Activated CD8-positive, alpha-beta T cell treated with anti-CD3 and anti-CD28 coated beads, Interleukin-2, amount 10 ng/mL, durations not matched to agents 7 days and 5 days (primary cell): Measurements from ENCODE around the gene KATNB1. TPM values are rescaled to one million over a fixed set of nuclear protein-coding genes. Genes with fewer than 3 reads are reported as not detected.

Experiments used
- ATAC-seq: fragments of 150-1000 bp; cut with Tn5 transposase; one replicate; pipeline ENCODE4 v1.10.0; 2021; ENCODE audit warnings: moderate library complexity
- CTCF ChIA-PET: fragments of 350-600 bp; sonication (Branson Sonifier 250); formaldehyde crosslinking; loops from one replicate; lab custom pipeline; 2021; ENCODE audit warnings: antibody characterized with exemption; lab: Charles Lee
- POLR2A ChIA-PET: fragments of 350-600 bp; sonication (Branson Sonifier 250); formaldehyde crosslinking; loops from one replicate; lab custom pipeline; 2021; ENCODE audit warnings: antibody characterized with exemption; lab: Charles Lee
- DNase-seq: peaks from one replicate; pipeline ENCODE4 v3.0.0-alpha.2; 2020
- H3K27ac Mint-ChIP-seq: one replicate; pipeline ENCODE4 v1.8.0; 2021; ENCODE audit warnings: mild to moderate bottlenecking, mixed read lengths
- H3K27me3 Mint-ChIP-seq: one replicate; pipeline ENCODE4 v1.8.0; 2021; ENCODE audit warnings: low read depth, mixed read lengths
- H3K36me3 Mint-ChIP-seq: one replicate; pipeline ENCODE4 v1.8.0; 2021; ENCODE audit warnings: low read depth, mixed read lengths
- H3K4me1 Mint-ChIP-seq: one replicate; pipeline ENCODE4 v1.8.0; 2021; ENCODE audit warnings: low read depth, mixed read lengths
- H3K4me3 Mint-ChIP-seq: one replicate; pipeline ENCODE4 v1.8.0; 2021; ENCODE audit warnings: mild to moderate bottlenecking, mixed read lengths
- H3K9me3 Mint-ChIP-seq: one replicate; pipeline ENCODE4 v1.8.0; 2022; ENCODE audit warnings: mixed read lengths; ENCODE audit not compliant: insufficient read depth
- total RNA-seq, 2 experiments: library from RNA; stranded (reverse); gene quantifications; one replicate each; pipeline ENCODE4 v1.2.3, GENCODE V29; 2021

Gene KATNB1
- total RNA-seq, 2 experiments from 2014 or later: 36.3 to 36.7 TPM

DNA sequence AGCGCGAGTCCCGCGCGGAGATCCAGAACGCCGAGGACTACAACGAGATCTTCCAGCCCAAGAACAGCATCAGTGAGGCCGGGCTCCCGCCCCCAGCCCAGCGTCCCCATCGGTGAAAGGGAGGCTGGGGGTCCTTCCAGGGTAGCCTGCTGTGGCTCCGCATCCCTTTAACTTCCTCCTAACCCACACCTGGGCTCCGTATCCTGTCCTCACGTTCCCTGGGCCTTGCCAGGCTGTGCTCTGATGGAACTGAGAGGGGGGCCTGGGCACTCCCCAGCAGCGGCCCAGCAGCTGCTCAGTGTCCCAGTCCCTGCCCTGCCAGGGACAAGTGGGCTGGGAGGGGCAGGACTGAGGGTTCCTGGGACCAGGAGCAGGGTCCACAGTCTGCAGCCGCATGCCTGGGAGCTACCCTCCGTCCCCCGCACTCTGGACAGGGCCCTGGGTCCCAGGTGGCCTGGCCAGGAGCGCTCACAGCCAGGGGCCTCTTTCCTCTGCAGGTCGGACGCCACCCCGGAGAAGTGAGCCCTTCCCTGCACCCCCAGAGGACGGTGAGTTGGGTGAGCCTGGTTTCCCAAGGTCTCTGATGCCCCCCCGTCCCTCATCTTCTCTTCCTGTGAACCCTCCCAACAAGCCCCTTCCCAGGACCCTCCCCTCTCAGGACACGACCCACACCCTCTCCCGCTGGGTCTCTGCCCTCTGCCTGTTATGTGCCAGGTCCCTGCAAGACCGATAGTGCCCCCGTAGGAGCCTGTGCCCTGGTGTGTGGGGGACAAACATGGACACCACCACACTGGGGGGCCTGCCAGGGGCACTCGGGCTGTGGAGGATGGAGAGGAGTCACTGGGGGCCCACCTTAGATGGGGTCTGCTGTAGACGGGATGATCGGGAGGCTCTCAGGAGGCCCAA lies 18.1 kb downstream of the KATNB1 start:
- CTCF ChIA-PET: no interaction called here
- Mint-ChIP-seq H3K27ac (peak overlapping the region; percentile 22), H3K36me3 (peaks cover 3% of the 10 kb centered on the region)

DNA sequence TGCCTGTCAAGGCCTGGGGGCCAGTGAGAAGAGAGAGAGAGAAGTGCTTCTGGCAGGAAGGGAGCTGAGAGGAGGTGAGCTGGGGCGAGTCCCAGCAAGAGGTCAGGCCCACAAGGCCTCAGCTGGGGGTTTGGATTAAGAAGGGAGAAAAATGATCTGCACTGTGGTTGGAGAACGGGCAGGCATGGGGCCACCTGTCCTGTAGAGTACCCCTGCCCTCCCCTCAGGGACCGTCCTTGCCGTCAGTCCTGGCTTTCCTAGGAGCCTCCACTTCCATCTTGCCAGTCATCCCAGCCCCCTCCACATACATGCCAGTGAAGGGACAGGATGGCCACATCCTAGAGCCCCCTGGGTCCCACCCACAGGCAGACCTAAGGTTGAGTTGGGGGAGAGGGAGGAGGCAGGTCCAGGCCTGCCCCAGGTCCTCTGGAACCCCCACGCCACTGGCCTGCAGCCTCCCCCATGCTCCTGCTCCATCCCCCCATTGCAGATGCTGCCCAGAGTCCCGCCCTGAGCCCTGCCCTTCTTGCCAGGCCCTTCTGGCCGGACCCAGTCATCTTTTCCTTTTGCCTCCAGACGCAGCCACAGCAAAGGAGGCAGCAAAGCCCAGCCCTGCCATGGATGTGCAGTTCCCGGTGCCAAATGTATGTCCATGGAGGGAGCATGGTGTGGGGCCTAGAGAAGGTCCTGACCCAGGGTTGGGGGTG lies 18.9 kb downstream of the KATNB1 start:
- no peaks in the 10 kb centered on the region for H3K9me3 Mint-ChIP-seq
- POLR2A ChIA-PET: no interaction called here
- H3K4me1 Mint-ChIP-seq: peaks cover 2% of the 10 kb centered on the region
- DNase-seq (no peak), ATAC-seq (no peak)
- H3K36me3 Mint-ChIP-seq: peaks cover 3% of the 10 kb centered on the region
- CTCF ChIA-PET: no interaction called here
- H3K4me3 Mint-ChIP-seq: no peak overlapping the region
- H3K27me3 Mint-ChIP-seq: no peaks in the 10 kb centered on the region
- peak overlapping the region; percentile 22 for H3K27ac Mint-ChIP-seq

More for the DNA sequence above, 18.1 kb downstream of the KATNB1 start:
- no peak overlapping the region for H3K4me3 Mint-ChIP-seq
- DNase-seq: no peak
- no peak for ATAC-seq
- H3K27me3 Mint-ChIP-seq: no peaks in the 10 kb centered on the region
- peaks cover 2% of the 10 kb centered on the region for H3K4me1 Mint-ChIP-seq
- POLR2A ChIA-PET: no interaction called here
- H3K9me3 Mint-ChIP-seq: no peaks in the 10 kb centered on the region

- Mint-ChIP-seq H3K4me1 (peaks cover 2% of the 10 kb centered on the region), H3K9me3 (no peaks in the 10 kb centered on the region), H3K36me3 (peaks cover 3% of the 10 kb centered on the region), H3K27me3 (no peaks in the 10 kb centered on the region), H3K27ac (no peak overlapping the region), H3K4me3 (no peak overlapping the region)
- ChIA-PET POLR2A (interaction anchor here (1.1 kb wide), 1 partner anchor 179 kb away, joined by 3 read pairs; no protein-coding TSS in a partner anchor), CTCF (interaction anchor here (3.4 kb wide), 1 partner anchor 179 kb away, joined by 21 read pairs; no protein-coding TSS in a partner anchor)
- no peak for DNase-seq
- no peak for ATAC-seq
These were observed 19.6 kb downstream of the KATNB1 start for GRCh38 chr16:57755061-57755684.

DNA sequence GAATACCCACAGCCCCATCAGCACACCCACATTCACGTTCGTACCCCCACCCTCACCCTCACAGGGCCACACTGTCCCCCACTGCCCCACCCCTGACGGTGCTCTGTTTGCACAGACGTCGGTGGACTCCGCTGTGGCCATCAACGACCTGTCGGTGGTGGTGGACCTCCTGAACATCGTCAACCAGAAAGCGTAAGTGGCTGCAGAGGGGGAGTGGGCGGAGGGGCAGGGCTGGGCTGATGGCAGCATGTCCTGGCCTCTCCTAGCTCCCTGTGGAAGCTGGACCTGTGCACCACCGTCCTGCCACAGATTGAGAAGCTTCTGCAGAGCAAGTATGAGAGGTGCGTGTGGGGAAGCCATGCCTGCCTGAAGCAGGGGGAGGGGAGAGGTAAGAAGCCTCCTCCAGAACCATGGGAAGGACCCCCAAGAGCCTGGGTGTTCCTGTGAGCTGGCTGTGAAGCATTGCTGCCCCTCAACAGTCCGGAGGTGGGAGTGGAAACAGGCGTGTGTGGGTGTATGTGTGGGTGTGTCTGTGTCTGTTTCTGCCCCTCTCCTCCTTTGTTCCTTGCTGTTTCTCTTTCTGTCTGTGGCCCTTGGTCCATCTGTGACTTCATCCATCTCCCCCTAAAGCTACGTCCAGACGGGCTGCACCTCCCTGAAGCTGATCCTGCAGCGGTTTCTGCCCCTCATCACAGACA lies 20.3 kb downstream of the KATNB1 start:
- CTCF ChIA-PET: interaction anchor here (0.9 to 3.4 kb wide), 9 partner anchors 12 to 179 kb away, joined by 3 to 21 read pairs (median 4); partner anchors contain the start of gene KATNB1
- Mint-ChIP-seq H3K27ac (no peak overlapping the region), H3K27me3 (no peaks in the 10 kb centered on the region), H3K4me3 (no peak overlapping the region), H3K4me1 (peaks cover 2% of the 10 kb centered on the region), H3K36me3 (peaks cover 3% of the 10 kb centered on the region), H3K9me3 (no peaks in the 10 kb centered on the region)
- POLR2A ChIA-PET: interaction anchor here (1.1 kb wide), 1 partner anchor 179 kb away, joined by 3 read pairs; no protein-coding TSS in a partner anchor
- DNase-seq (no peak), ATAC-seq (no peak)

GRCh38 chr16:57756424-57757325 lies 21.1 kb downstream of the KATNB1 start:
- Mint-ChIP-seq H3K9me3 (no peaks in the 10 kb centered on the region), H3K4me1 (peaks cover 2% of the 10 kb centered on the region), H3K36me3 (peaks cover 3% of the 10 kb centered on the region), H3K4me3 (no peak overlapping the region), H3K27ac (no peak overlapping the region), H3K27me3 (no peaks in the 10 kb centered on the region)
- ATAC-seq (no peak), DNase-seq (no peak)
- ChIA-PET POLR2A (interaction anchor here (1.1 kb wide), 1 partner anchor 180 kb away, joined by 3 read pairs; no protein-coding TSS in a partner anchor), CTCF (interaction anchor here (0.6 to 3.4 kb wide), 16 partner anchors 11 to 248 kb away, joined by 3 to 21 read pairs (median 3); partner anchors contain the start of gene KATNB1)

DNA sequence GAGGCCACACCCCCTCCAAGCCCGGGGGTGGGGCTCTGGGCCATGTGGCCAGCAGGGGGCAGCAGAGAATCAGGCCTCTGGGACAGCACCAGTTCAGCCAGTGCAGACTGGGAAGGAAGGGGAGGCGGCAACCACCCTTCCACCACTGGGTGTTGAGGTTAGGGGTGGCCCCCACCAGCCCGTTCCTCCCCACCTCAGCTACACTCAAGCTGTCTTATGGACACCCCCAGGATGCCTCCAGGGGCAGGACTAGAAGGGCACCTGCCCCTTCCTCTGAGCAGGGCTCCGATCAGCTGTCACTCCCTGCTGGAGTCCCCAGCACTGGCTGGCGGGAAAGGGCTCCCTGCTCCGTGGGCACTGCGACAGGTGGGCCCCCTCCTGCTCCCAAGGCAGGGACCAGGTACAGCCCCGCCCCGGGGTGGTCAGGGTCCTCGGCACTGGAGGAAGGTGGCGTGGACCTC lies 21.8 kb downstream of the KATNB1 start:
- POLR2A ChIA-PET: no interaction called here

GRCh38 chr16:57757883-57758282 lies 22.3 kb downstream of the KATNB1 start:
- ChIA-PET POLR2A (no interaction called here), CTCF (interaction anchor here (0.9 to 3.4 kb wide), 6 partner anchors 12 to 181 kb away, joined by 3 to 21 read pairs (median 4); no protein-coding TSS in a partner anchor)
- DNase-seq (no peak), ATAC-seq (no peak)
- peaks cover 3% of the 10 kb centered on the region for H3K36me3 Mint-ChIP-seq
- H3K27ac Mint-ChIP-seq: no peak overlapping the region
- peaks cover 2% of the 10 kb centered on the region for H3K4me1 Mint-ChIP-seq
- no peak overlapping the region for H3K4me3 Mint-ChIP-seq
- H3K27me3 Mint-ChIP-seq: no peaks in the 10 kb centered on the region
- H3K9me3 Mint-ChIP-seq: no peaks in the 10 kb centered on the region

More for the DNA sequence above, 21.8 kb downstream of the KATNB1 start:
- DNase-seq: peak; percentile 91
- Mint-ChIP-seq H3K4me3 (no peak overlapping the region), H3K27me3 (no peaks in the 10 kb centered on the region), H3K27ac (no peak overlapping the region), H3K36me3 (peaks cover 3% of the 10 kb centered on the region), H3K4me1 (peaks cover 2% of the 10 kb centered on the region), H3K9me3 (no peaks in the 10 kb centered on the region)
- CTCF ChIA-PET: interaction anchor here (0.6 to 3.4 kb wide), 13 partner anchors 12 to 247 kb away, joined by 3 to 21 read pairs (median 4); partner anchors contain the start of gene KATNB1
- ATAC-seq: peak; percentile 94

DNA sequence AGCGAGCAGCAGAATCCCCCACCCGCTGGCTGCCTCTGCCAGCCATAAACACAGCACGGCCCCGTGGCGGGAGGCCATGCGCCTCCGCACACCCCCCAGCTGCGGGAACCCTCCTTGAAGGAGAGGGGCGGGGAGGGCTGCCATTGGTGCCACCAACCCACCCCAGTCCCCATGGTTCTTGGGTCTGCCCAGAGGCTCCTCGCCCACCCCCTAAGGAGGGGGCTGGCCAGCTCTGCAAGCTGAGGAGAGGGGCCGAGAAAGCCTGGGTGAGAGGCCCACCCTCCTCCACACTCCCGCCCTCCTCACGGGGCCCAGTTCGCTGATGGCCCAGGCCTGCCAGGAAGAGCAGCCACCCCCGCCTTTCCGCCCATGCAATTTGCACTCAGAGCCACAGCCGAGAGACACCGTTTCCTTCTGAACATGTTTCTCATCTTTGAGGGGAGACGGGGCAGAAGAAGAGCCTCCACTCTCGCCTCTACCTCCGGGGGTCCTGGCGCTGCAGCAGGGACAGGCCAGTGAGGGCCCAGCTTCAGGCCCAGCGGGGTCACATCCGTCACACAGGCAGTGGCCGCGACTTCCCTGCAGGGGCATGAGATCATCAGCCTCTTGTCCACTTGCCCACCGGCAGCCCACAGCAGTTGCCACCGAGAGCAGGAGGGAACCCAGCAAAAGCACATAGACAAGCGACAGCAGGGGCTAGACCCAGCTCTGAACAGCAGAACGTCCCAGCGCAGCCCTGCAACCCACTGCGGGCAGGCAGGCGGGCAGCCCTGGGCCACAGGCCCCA lies 23.0 kb downstream of the KATNB1 start:
- no peak for ATAC-seq
- Mint-ChIP-seq H3K27me3 (no peaks in the 10 kb centered on the region), H3K4me3 (no peak overlapping the region), H3K9me3 (no peaks in the 10 kb centered on the region), H3K27ac (no peak overlapping the region), H3K36me3 (peaks cover 3% of the 10 kb centered on the region), H3K4me1 (peaks cover 2% of the 10 kb centered on the region)
- ChIA-PET POLR2A (no interaction called here), CTCF (interaction anchor here (0.9 to 3.4 kb wide), 3 partner anchors 18 to 182 kb away, joined by 4 to 21 read pairs (median 10); no protein-coding TSS in a partner anchor)
- no peak for DNase-seq

DNA sequence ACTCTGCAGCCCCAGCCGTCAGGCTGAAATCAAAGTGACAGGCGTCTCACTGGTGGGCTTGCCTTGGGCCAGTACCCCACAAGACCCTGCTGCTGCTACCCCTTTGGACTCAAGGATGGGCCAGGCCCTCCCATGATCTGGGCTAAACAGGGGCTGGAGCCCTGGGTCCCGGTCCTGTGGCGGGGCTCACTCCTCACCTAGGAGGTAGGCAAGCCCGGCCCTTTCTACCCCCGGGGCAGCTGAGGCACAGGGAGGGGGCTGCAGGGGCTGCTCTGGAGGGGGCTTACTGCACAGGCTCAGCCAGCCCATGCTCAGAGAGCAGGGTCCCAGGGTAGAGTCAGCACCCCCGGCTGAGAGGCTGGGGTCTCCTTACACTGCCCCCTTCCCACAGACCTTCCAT lies 23.6 kb downstream of the KATNB1 start:
- Mint-ChIP-seq H3K4me1 (peaks cover 2% of the 10 kb centered on the region), H3K4me3 (no peak overlapping the region), H3K36me3 (peaks cover 3% of the 10 kb centered on the region), H3K9me3 (no peaks in the 10 kb centered on the region), H3K27me3 (no peaks in the 10 kb centered on the region), H3K27ac (no peak overlapping the region)
- ATAC-seq (no peak), DNase-seq (no peak)
- ChIA-PET CTCF (no interaction called here), POLR2A (no interaction called here)
